ENCODE data around the gene EXOSC5. TPM values are rescaled to one million over a fixed set of nuclear protein-coding genes. Genes with fewer than 3 reads are reported as not detected.

EXOSC5 gene
- total RNA-seq, 1 experiment from 2014 or later, result 58.7 TPM

GRCh38 chr19:41433171-41433570, 36.0 kb upstream of the EXOSC5 start:
- H3K27me3 Mint-ChIP-seq (ENCODE audit: low read depth), result no peaks in the 10 kb centered on the region
- Histone ChIP-seq H2BK20ac (ENCODE audit: low read depth, low read length, poor library complexity, severe bottlenecking) (no peak overlapping the region), H3K14ac (ENCODE audit: insufficient read depth, low read length) (no peak overlapping the region), H3K4ac (ENCODE audit: low read depth, low read length) (no peak overlapping the region), H4K91ac (ENCODE audit: insufficient read length, low read depth, low read length) (no peak overlapping the region), H4K20me1 (ENCODE audit: control insufficient read depth, insufficient read depth, insufficient read length) (no peaks in the 10 kb centered on the region), H2AK5ac (ENCODE audit: insufficient read length, low read length) (no peak overlapping the region), H3K4me2 (ENCODE audit: insufficient read depth, insufficient read length, low read length) (no peak overlapping the region), H3T11ph (ENCODE audit: low read length) (no peak overlapping the region), H3K18ac (ENCODE audit: insufficient read length, low read depth, low read length) (no peak overlapping the region), H4K5ac (ENCODE audit: insufficient read length, low read depth, low read length) (no peak overlapping the region), H3K79me2 (ENCODE audit: insufficient read depth, low read length) (no peaks in the 10 kb centered on the region), H3K4me1 (ENCODE audit: insufficient read depth, low read length) (no peaks in the 10 kb centered on the region), H2BK12ac (ENCODE audit: insufficient read length, low read depth, low read length) (no peak overlapping the region), H3K79me1 (ENCODE audit: insufficient read depth, low read depth, low read length, poor library complexity, severe bottlenecking) (no peaks in the 10 kb centered on the region), H3K9ac (ENCODE audit: extremely low read depth, insufficient read length, low read length) (no peak overlapping the region), H2BK15ac (ENCODE audit: low read depth, low read length) (no peak overlapping the region), H3K27me3 (ENCODE audit: insufficient read depth, low read length) (no peaks in the 10 kb centered on the region), H3K56ac (ENCODE audit: insufficient read length, low read depth, low read length) (no peak overlapping the region), H3K23ac (ENCODE audit: insufficient read length, low read depth, low read length) (no peak overlapping the region), H2BK5ac (ENCODE audit: insufficient read length, low read length) (no peak overlapping the region), H3K9me3 (ENCODE audit: control insufficient read depth, low read depth, low read length) (no peaks in the 10 kb centered on the region), H2BK120ac (ENCODE audit: low read depth, low read length, poor library complexity, severe bottlenecking) (no peak overlapping the region), H4K8ac (replicated peaks; ENCODE audit: insufficient read length, low read depth, low read length) (no peak overlapping the region), H3K23me2 (ENCODE audit: insufficient read length, low read depth, low read length, poor library complexity, severe bottlenecking) (peaks cover 3% of the 10 kb centered on the region), H3K27ac (ENCODE audit: insufficient read length, low read depth, low read length) (no peak overlapping the region), H2AFZ (ENCODE audit: low read length) (no peak overlapping the region)
- H3K4me1 Mint-ChIP-seq, result peaks cover 2 to 11% of the 10 kb centered on the region in 2 experiments
- no peak for TF ChIP-seq CTCF (conservative IDR thresholded peaks at IDR 0.05)
- no peaks in the 10 kb centered on the region for H3K9me3 Mint-ChIP-seq
- no CpG with 5 or more reads among the region's 18 CpGs for WGBS (ENCODE audit: extremely low coverage, insufficient read length, low lambda C conversion rate)
- H3K4me3 Mint-ChIP-seq, result no peak overlapping the region
- no peak overlapping the region for H3K27ac Mint-ChIP-seq
- DNase-seq, result no peak
- H3K36me3 Mint-ChIP-seq (ENCODE audit: insufficient read depth in 1 of 3, low read depth in 3 of 3), result peaks cover 20 to 40% (median 37%) of the 10 kb centered on the region in 3 experiments; a peak in 6 of 7 replicates
